Gastrocnemius medialis (tissue), 4 donors: ENCODE results near the gene SAMMSON. TPM values are rescaled to one million over a fixed set of nuclear protein-coding genes. Genes with fewer than 3 reads are reported as not detected.

ENCODE experiments used
- ATAC-seq, 2 donors: fragments of 150-250 bp; one replicate each; pipeline ENCODE4 v1.9.1; 2016
- DNase-seq, 2 donors: peaks; one replicate each; pipeline ENCODE4 v3.0.0-alpha.2; 2019
- H3K27ac ChIP-seq, 4 donors: fragments of 200-600 bp; sonication (generic); 1 replicate in 1 of 4; 2 replicates in 3 of 4; pipeline ENCODE4 v1.5.1; 2016 to 2018; ENCODE audit warnings: mild to moderate bottlenecking in 2 of 4, moderate library complexity in 1 of 4
- H3K27me3 ChIP-seq, 3 donors: fragments of 200-600 bp; sonication (generic) in 2 of 3; 1 replicate in 1 of 3; 2 replicates in 2 of 3; pipeline versions ENCODE4 v1.5.1 to v1.6.0; 2016 to 2019; ENCODE audit warnings: mild to moderate bottlenecking in 1 of 3, moderate library complexity in 1 of 3
- H3K36me3 ChIP-seq, 2 donors: fragments of 200-600 bp; sonication (generic) in 1 of 2; one replicate each; pipeline ENCODE4 v1.5.1; 2017 to 2018
- H3K4me1 ChIP-seq, 2 donors: fragments of 200-600 bp; sonication (generic) in 1 of 2; one replicate each; pipeline ENCODE4 v1.5.1; 2016 to 2017; ENCODE audit warnings: mild to moderate bottlenecking in 2 of 2
- H3K4me3 ChIP-seq, 4 donors: fragments of 200-600 bp; sonication (generic) in 3 of 4; 1 replicate in 1 of 4; 2 replicates in 3 of 4; pipeline ENCODE4 v1.5.1; 2016 to 2019; ENCODE audit warnings: mild to moderate bottlenecking in 2 of 4
- H3K9me3 ChIP-seq, 3 donors: fragments of 200-600 bp; sonication (generic) in 2 of 3; 1 replicate in 1 of 3; 2 replicates in 2 of 3; pipeline ENCODE4 v1.5.1; 2016 to 2019
- POLR2A ChIP-seq, 2 donors: fragments of 450-650 bp; IDR thresholded peaks; one replicate each; pipeline ENCODE4 v1.6.1; 2017; ENCODE audit warnings: antibody characterized with exemption in 2 of 2, mild to moderate bottlenecking in 2 of 2, moderate library complexity in 2 of 2
- in situ Hi-C, 4 donors: fragments of 200-750 bp; cut with MboI; loops; one replicate each; pipeline versions ENCODE4 v1.15.0 to v1.8.0; 2017; ENCODE audit warnings: low sequenced_read_pairs in 4 of 4
- intact Hi-C: fragments of 100-400 bp; cut with DNase I; formaldehyde crosslinking; loops from one replicate; pipeline ENCODE4 v1.15.1; 2023; ENCODE audit warnings: low total_unique reads
- total RNA-seq, 4 donors: library from RNA; depleted of rRNA; stranded (reverse); fragments of >200 nt; gene quantifications; one replicate each; pipeline versions ENCODE4 v1.1.0 to v1.2.3, GENCODE V29; 2016
- TF ChIP-seq, protein P1 (sequence below), 5 experiments: fragments of 450-650 bp in 3 of 5; fragments of 200-600 bp in 2 of 5; sonication (generic) in 2 of 5; IDR thresholded peaks in 4 of 5; conservative IDR thresholded peaks in 1 of 5; 1 replicate in 4 of 5; 2 replicates in 1 of 5; pipeline ENCODE4 v1.5.1; 2016 to 2019; ENCODE audit warnings: antibody characterized with exemption in 5 of 5, mild to moderate bottlenecking in 3 of 5, moderate library complexity in 3 of 5

The SAMMSON gene
- total RNA-seq, 4 donors from 2014 or later = not detected

GRCh38 chr3:70078778-70079177, 79.2 kb downstream of the SAMMSON start:
- no peak overlapping the region for H3K4me3 ChIP-seq
- in situ Hi-C loops = loop anchor here in 1 of 4 donors (25.0 kb wide), 1 partner anchor 284 kb away; no protein-coding TSS in a partner anchor
- TF ChIP-seq, protein P1, sequence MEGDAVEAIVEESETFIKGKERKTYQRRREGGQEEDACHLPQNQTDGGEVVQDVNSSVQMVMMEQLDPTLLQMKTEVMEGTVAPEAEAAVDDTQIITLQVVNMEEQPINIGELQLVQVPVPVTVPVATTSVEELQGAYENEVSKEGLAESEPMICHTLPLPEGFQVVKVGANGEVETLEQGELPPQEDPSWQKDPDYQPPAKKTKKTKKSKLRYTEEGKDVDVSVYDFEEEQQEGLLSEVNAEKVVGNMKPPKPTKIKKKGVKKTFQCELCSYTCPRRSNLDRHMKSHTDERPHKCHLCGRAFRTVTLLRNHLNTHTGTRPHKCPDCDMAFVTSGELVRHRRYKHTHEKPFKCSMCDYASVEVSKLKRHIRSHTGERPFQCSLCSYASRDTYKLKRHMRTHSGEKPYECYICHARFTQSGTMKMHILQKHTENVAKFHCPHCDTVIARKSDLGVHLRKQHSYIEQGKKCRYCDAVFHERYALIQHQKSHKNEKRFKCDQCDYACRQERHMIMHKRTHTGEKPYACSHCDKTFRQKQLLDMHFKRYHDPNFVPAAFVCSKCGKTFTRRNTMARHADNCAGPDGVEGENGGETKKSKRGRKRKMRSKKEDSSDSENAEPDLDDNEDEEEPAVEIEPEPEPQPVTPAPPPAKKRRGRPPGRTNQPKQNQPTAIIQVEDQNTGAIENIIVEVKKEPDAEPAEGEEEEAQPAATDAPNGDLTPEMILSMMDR (IDR thresholded peaks at IDR 0.05 in 4 of 5, conservative IDR thresholded peaks at IDR 0.05 in 1 of 5) = no peak
- no peak for TF ChIP-seq POLR2A (IDR thresholded peaks at IDR 0.05)
- H3K36me3 ChIP-seq = no peaks in the 10 kb centered on the region
- no peak overlapping the region for H3K27ac ChIP-seq
- no peaks in the 10 kb centered on the region for H3K4me1 ChIP-seq
- no peak for ATAC-seq
- no peaks in the 10 kb centered on the region for H3K9me3 ChIP-seq
- no peak for DNase-seq
- intact Hi-C loops = no loop called here
- peaks cover 5 to 8% (median 5%) of the 10 kb centered on the region in 3 donors for H3K27me3 ChIP-seq

- Histone ChIP-seq H3K27me3 (no peaks in the 10 kb centered on the region), H3K27ac (no peak overlapping the region), H3K4me1 (no peaks in the 10 kb centered on the region), H3K36me3 (no peaks in the 10 kb centered on the region), H3K9me3 (no peaks in the 10 kb centered on the region), H3K4me3 (no peak overlapping the region)
- ATAC-seq = no peak
- TF ChIP-seq POLR2A (IDR thresholded peaks at IDR 0.05) = no peak
- TF ChIP-seq, protein P1 (IDR thresholded peaks at IDR 0.05 in 4 of 5, conservative IDR thresholded peaks at IDR 0.05 in 1 of 5) = no peak
- DNase-seq = no peak
- in situ Hi-C loops (loop anchor here in 1 of 4 donors (25.0 kb wide), 1 partner anchor 277 kb away; no protein-coding TSS in a partner anchor), intact Hi-C loops (no loop called here)
These were observed 86.1 kb downstream of the SAMMSON start for GRCh38 chr3:70085613-70086012.

DNA sequence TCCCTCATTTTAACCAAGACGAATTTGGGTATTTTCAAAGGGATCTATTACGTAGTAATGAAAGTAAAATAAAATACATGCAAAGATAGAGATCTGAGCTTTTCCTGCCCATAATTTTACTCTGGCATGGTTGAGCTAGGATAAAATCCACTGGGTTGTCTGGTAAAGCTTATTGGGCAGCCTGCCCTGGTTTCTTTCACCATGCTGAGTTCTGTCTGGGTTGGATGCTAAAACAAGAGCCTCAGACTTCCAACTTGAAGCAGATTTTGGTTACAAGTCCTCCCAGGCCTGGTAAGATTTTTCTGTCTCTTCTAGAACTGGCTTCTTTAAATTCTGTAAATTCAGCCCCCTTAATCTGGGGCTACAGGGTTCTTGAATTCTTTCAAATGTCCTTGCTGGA, 86.8 kb downstream of the SAMMSON start:
- in situ Hi-C loops = loop anchor here in 1 of 4 donors (25.0 kb wide), 1 partner anchor 276 kb away; no protein-coding TSS in a partner anchor
- intact Hi-C loops = no loop called here
- no peak for ATAC-seq

GRCh38 chr3:70090322-70090913, 90.9 kb downstream of the SAMMSON start:
- in situ Hi-C loops (loop anchor here in 1 of 4 donors (25.0 kb wide), 1 partner anchor 272 kb away; no protein-coding TSS in a partner anchor), intact Hi-C loops (no loop called here)
- Histone ChIP-seq H3K9me3 (no peaks in the 10 kb centered on the region), H3K36me3 (no peaks in the 10 kb centered on the region), H3K4me1 (no peaks in the 10 kb centered on the region), H3K27me3 (no peaks in the 10 kb centered on the region), H3K4me3 (no peak overlapping the region), H3K27ac (no peak overlapping the region)
- DNase-seq (no peak), ATAC-seq (no peak)
- no peak for TF ChIP-seq POLR2A (IDR thresholded peaks at IDR 0.05)
- TF ChIP-seq, protein P1 (IDR thresholded peaks at IDR 0.05 in 4 of 5, conservative IDR thresholded peaks at IDR 0.05 in 1 of 5) = peak in 2 of 5 experiments; percentile 13 to 44

More for the DNA sequence above, 86.8 kb downstream of the SAMMSON start:
- Histone ChIP-seq H3K36me3 (no peaks in the 10 kb centered on the region), H3K27me3 (no peaks in the 10 kb centered on the region), H3K4me3 (no peak overlapping the region), H3K9me3 (no peaks in the 10 kb centered on the region), H3K4me1 (no peaks in the 10 kb centered on the region), H3K27ac (no peak overlapping the region)
- DNase-seq = no peak
- TF ChIP-seq POLR2A (IDR thresholded peaks at IDR 0.05) = no peak
- TF ChIP-seq, protein P1 (IDR thresholded peaks at IDR 0.05 in 4 of 5, conservative IDR thresholded peaks at IDR 0.05 in 1 of 5) = no peak
